Mammary epithelial cell (primary cell): ENCODE data around the gene KRT72.

Experiments
- EZH2 ChIP-seq: IDR thresholded peaks from 2 replicates; pipeline ENCODE4 v1.6.1; 2012; ENCODE audit warnings: low read length, inconsistent platforms, borderline replicate concordance
- TF ChIP-seq, protein P1 (sequence below), 2 donors: IDR thresholded peaks in 1 of 2; conservative IDR thresholded peaks in 1 of 2; 2 replicates each; pipeline ENCODE4 v1.5.1; 2011 to 2012; ENCODE audit warnings: inconsistent platforms in 2 of 2, low read length in 2 of 2, mild to moderate bottlenecking in 2 of 2, control low read depth in 1 of 2, low read depth in 1 of 2; ENCODE audit not compliant: insufficient read depth in 1 of 2; ENCODE audit errors: extremely low read depth in 1 of 2

DNA sequence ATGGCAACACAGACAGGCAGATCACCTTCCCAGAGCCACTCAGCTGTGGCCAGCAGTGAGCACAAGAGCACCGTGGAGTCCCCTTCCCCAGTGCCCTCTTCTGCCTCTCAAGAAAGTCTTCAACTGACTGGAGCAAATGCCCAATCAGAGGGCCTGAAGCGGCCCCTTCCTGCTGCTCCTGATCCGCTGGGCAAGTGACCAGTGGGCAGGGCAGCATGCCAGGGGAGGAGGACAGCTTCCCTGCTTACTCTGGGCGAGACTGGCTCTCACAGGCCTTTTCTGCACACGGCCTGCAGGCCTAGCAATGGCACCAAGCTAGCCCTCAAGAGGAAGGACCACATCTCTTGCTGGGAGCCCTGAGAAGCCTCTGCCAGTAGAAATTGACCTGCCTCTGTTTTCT, 49.2 kb downstream of the KRT72 start:
- TF ChIP-seq, protein P1, sequence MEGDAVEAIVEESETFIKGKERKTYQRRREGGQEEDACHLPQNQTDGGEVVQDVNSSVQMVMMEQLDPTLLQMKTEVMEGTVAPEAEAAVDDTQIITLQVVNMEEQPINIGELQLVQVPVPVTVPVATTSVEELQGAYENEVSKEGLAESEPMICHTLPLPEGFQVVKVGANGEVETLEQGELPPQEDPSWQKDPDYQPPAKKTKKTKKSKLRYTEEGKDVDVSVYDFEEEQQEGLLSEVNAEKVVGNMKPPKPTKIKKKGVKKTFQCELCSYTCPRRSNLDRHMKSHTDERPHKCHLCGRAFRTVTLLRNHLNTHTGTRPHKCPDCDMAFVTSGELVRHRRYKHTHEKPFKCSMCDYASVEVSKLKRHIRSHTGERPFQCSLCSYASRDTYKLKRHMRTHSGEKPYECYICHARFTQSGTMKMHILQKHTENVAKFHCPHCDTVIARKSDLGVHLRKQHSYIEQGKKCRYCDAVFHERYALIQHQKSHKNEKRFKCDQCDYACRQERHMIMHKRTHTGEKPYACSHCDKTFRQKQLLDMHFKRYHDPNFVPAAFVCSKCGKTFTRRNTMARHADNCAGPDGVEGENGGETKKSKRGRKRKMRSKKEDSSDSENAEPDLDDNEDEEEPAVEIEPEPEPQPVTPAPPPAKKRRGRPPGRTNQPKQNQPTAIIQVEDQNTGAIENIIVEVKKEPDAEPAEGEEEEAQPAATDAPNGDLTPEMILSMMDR (conservative IDR thresholded peaks at IDR 0.05 in 1 of 2, IDR thresholded peaks at IDR 0.05 in 1 of 2; ENCODE audit: extremely low read depth in 1 of 2, insufficient read depth in 1 of 2, low read depth in 1 of 2, low read length in 2 of 2): no peak
- no peak for TF ChIP-seq EZH2
